HG03196 (cell line): ENCODE measurements around the gene CMTM8.
A peak's percentile ranks its signal among the peaks of the same experiment; 100 is the strongest.
"Not testable (repeated sequence)": the region's sequence is repeated elsewhere in the genome, so short reads cannot be mapped to it uniquely, and the experiment has no call there.

Experiments used
- ATAC-seq: cut with Tn5 transposase; IDR thresholded peaks from one replicate; pipeline ENCODE4 v1.9.1; 2021; ENCODE audit not compliant: unreplicated experiment

Gene CMTM8

DNA sequence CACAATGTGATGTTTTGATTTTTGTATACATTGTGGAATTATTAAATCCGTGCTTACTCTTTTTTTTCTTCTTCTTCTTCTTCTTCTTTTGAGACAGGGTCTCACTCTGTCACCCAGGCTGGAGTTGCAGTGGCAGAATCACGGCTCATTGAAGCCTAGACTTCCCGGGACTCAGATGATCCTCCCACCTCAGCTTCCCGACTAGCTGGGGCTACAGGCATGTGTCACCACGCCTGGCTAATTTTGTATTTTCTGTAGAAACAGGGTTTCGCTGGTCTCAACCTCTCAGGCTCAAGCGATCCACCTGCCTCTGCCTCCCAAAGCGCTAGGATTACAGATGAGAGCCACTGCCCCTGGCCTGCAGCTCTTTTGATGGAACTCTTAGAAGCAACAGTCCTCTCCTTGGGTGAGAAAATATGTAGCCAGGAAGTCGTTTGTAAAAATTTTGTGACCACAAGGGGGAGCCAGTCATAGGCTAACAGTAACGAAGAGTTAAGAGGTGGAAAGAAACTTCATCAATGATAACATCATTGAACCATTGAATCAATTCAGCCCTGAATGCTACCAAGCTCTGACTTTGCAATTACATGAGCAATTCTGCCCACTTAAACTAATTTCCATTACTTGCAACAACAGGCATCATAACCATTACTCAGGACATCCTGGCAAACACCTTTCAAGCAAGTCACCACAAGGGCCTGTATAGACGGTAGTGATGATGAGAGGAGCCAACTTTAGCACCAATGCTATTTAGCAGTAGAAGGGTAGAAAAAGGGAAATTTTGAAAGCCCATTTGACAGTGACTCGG is 136.5 kb downstream of the CMTM8 start:
- no peak for ATAC-seq

DNA sequence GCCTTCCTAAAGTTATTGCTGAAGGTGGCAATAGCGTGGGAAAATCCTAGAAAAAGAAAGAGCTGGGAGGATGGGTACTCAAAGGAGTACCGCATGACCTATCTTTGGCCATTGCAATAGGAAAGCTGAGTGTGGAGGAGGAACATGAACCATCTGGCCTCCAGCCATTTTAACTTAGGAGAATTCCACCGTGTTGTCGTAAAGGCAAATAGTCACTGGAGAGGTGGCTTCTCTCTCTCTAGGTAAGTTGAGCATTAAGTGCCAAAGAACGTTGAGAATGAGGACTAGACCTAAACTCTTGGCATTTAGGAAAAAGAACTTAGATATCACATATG is 137.1 kb downstream of the CMTM8 start:
- no peak for ATAC-seq

DNA sequence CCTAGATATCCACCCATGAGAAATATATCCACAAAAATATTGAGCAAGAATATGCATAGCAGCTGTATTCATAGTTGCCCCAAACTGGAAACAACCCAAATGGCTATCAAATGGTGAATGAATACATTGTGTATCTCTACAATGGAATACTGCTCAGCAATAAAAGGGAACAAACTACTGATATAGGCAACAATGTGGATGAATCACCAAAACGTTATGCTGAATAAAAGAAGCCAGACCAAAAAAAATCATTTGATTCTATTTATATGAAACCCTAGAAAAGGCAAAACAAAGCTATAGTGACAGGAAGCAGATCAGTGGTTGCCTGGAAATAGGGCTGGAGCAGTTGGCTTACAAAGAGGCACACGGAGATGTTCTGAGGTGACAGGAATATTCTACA is 137.6 kb downstream of the CMTM8 start:
- no peak for ATAC-seq

DNA sequence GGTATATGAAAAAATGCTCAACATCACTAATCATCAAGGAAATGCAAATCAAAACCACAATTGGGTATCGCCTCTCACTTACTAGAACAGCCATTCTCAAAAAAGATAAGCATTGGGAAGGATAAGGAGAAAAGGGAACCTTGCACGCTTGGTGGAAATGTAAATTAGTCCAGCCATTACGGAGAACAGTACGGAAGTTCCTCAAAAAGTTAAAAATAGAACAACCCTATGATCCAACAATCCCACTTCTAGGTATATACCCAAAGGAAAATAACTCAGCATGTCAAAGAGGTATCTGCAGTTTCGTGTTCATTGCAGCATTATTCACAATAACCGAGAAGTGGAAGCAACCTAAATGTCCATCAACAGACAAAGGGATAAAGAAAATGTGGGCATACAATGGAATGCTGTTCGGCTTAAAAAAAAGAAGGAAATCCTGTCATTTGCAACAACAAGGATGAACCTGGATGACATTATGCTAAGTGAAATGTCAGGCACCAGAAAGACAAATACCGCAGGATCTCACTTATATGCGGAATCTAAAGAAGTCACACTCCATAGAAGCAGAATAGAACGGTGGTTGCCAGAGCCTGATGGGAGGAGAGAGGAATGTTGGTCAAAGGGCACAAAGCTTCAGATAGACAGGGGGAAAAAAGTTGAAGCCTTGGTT is 141.5 kb downstream of the CMTM8 start:
- ATAC-seq = no peak

DNA sequence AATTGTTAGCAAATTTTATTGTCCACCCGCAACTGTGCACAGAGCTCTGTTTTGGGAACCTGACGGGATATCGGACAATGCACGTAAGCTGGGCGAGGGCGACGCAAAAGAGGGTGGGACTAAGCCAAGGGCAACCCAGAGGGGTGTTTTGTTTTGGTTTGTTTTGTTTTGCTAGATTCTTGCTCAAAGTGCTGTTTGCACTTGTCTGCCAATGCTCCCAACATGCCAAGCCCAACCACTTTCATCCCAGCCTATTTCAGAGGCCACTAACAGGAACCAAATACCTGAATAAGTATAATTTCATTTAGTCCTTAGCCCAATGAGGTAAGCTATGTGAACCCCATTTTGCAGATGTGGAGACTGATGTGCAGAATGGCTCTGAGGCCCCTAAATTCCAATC is 143.4 kb downstream of the CMTM8 start:
- no peak for ATAC-seq

DNA sequence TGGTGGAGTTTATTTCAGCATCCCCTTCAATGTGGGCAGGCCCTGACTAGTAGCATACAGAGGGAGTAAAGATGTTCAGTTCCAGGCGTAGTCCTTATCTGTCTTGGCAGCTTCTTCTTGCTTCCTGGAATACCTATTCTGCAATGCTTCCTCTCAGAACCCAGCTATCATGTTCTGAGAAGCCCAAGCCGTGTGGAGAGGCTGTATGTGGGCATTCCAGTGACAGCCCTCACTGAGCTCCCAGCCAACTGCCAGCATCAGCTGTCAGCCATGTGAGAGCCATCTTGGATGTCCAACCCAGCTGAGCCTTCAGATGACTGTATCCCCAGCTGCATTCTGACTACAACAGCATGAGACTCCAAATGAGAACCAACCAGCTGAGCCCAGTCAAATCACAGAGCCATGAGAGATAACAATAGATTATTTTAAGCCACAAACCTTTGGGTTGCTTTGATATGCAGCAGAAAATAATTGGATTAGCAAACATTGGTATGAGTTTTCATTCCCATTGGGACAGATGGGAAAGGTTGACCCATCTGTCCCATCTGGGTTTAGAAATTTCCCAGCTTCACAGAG is 144.7 kb downstream of the CMTM8 start:
- ATAC-seq = no peak

DNA sequence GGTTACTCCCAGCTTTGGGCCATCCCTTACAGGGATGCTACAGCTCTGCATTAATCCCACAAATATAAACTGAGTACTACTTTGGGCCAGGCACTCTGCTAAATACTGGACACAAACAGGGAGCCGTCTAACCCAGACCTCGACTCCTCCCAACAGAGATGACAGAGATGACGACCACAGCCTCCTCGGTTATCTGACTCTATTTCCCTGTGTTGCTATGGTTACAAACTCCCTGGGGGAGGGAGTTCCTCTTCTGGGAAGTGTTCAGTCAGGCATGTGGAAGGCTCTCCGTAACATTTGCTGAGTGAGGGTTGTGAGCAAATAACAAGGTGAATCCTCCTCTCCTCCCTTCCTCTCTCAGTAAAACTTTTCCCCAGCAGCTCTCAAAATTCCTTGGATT is 146.5 kb downstream of the CMTM8 start:
- no peak for ATAC-seq

- ATAC-seq = no peak
These were observed 149.0 kb downstream of the CMTM8 start for GRCh38 chr3:32387512-32387911.

DNA sequence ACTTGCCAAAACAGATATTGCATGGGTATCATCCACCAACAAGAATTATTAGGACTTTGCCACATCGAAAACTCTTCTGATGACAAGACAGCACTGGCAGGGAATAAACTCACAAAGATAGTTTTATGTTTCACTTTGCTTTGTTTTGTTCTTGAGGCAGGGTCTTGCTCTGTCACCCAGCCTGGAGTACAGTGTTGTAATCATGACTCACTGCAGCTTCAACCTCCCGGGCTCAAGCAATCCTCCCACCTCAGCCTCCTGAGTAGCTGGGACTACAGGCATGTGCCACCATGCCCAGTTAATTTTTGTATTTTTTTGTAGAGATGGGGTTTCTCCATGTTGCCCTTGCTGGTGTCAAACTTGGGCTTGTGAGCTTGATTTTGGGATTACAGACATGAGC is 151.1 kb downstream of the CMTM8 start:
- not testable (repeated sequence) for ATAC-seq

DNA sequence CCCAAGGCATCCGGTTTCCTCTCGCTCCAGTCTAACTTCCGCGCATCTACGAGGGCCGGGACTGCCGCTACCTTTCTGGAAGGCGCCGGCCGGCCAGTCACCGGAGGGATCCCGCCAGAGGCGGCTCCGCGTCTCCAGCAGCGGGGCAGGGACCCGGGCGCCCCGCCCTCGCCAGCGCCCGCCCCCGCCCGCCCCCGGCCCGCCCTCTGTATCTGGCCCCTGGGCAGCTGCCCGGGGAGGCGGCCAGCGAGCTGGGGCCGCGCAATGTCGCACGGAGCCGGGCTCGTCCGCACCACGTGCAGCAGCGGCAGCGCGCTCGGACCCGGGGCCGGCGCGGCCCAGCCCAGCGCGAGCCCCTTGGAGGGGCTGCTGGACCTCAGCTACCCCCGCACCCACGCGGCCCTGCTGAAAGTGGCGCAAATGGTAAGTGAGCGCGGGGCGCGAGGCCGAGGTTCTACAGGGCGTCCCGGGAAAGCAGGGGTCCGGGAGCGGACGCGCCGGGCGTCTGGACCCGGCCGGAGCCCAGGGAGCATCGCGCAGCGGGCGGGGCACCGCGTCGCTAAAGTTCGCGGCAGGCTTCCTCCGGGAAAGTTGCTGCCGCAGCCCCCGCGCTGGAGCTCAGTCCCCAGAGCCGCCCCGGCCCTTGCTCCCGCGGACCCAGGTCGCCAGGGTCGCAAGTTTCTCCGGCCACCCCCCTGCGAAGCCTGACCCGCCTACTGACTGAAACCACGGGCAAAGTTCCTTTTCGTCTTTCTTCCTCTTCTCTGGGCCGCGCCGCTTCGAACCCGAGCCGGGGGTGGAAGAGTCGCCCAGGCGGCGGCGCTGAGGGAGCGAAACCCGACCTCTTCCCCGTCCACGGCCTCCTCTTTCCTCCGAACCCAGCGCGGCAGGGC is 153.4 kb downstream of the CMTM8 start, which contains the start of gene CMTM7:
TSS of gene CMTM7 (plus strand) at position 211 of the 893 bp plus-strand sequence. CDS start at position 265, 54 bp downstream.
- peak; percentile 68 for ATAC-seq

- ATAC-seq = no peak
These were observed 154.2 kb downstream of the CMTM8 start for GRCh38 chr3:32392536-32393302.

GRCh38 chr3:32395496-32395895 is 157.0 kb downstream of the CMTM8 start:
- ATAC-seq = no peak

DNA sequence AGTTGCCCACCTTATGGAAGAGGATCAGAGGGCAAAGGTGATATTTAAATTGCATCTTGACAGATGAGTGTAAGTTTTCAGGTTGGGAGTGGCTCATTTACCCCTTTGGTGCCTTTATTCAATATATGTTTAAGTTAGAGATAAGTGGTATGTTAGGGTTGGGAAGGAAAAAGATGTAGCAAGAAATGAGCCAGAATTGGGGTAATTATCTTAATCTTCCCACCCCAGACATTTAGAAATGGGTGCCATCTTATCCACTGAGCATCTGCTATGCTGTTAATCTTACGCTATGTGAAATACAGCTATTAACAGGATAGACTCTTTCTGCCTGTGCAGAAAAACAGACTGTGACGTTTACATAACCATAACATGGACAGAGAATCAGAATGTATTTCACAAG is 159.5 kb downstream of the CMTM8 start:
- no peak for ATAC-seq

- ATAC-seq = no peak
These were observed 160.1 kb downstream of the CMTM8 start for GRCh38 chr3:32398531-32398930.

- ATAC-seq = no peak
These were observed 160.6 kb downstream of the CMTM8 start for GRCh38 chr3:32399030-32399620.

DNA sequence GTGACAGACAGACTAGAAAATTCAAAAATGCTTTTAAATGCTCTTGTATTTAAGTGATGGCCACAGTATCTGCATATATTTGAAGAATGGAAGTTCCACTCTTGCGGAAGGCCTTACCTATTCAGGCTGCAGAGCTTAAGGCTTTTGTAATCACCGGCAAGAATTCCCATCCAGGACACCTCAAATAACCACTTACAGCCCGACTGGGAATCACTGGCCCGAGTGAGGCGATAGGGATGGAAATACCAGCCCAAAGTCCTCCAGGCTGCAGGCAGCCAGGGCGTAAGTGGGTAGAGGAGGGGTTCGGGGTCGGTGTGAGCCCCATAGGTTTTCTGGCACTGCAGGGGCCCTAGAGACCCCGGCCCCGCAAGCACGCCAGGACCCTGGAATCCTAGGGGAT is 162.6 kb downstream of the CMTM8 start:
- ATAC-seq = no peak

- ATAC-seq = peak; percentile 67
These were observed 163.1 kb downstream of the CMTM8 start for GRCh38 chr3:32401556-32402081.

DNA sequence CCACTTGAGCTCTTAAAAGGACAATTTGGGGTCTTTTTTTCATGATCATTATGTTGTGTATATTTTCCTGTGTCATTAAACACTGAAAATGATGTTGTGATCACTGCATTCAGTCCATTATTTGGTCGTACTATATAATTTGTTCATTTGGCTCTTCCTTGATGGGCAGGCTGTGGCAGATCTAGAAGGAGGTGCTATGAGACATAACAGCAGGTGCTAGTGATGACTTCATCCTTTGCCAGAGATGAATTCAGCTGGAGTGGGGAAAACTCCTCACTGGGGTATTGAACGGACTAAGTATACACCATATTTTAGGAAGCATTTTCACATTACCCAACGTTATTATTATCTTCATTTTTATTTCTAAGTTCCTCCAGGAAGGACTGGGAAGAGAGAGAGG is 165.2 kb downstream of the CMTM8 start:
- no peak for ATAC-seq

- ATAC-seq = no peak
These were observed 166.2 kb downstream of the CMTM8 start for GRCh38 chr3:32404714-32405113.

- no peak for ATAC-seq
These were observed 166.7 kb downstream of the CMTM8 start for GRCh38 chr3:32405155-32405554.
